Measurements from ENCODE around the gene ST3GAL3.

Gene ST3GAL3

DNA sequence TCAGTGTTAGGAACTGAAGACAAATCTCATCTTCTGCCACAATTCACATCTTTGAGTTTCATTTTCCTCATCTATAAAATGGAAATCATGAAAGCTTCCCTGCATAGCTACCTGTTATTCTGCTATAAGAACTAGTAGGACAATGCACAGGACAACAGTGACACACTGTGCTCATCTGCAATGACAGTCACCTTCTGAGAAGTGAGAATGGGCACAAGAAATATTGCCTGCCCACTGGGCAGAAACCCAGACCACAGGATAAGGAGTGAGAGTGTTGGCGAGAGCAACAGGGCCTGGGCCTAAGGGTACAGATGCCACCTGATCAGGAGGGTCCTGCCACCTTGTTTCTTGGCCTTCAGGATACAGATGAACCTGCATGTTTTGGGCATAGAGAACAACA, 203.0 kb downstream of the ST3GAL3 start:
- H3K36me3 Mint-ChIP-seq (ENCODE audit: low read depth), result no peaks in the 10 kb centered on the region
- DNase-seq (no peak), ATAC-seq (no peak)
- H3K27ac Mint-ChIP-seq, result no peak overlapping the region
- H3K4me1 Mint-ChIP-seq, result no peaks in the 10 kb centered on the region
- no peaks in the 10 kb centered on the region for H3K27me3 Mint-ChIP-seq
- no peak overlapping the region for H3K4me3 Mint-ChIP-seq
- H3K9me3 Mint-ChIP-seq, result no peaks in the 10 kb centered on the region

GRCh38 chr1:43912607-43913006, 205.3 kb downstream of the ST3GAL3 start:
- Mint-ChIP-seq H3K36me3 (ENCODE audit: low read depth) (no peaks in the 10 kb centered on the region), H3K27me3 (no peaks in the 10 kb centered on the region), H3K4me3 (no peak overlapping the region), H3K9me3 (no peaks in the 10 kb centered on the region), H3K27ac (no peak overlapping the region), H3K4me1 (no peaks in the 10 kb centered on the region)
- DNase-seq (no peak), ATAC-seq (no peak)

- Mint-ChIP-seq H3K27ac (no peak overlapping the region), H3K27me3 (no peaks in the 10 kb centered on the region), H3K4me1 (no peaks in the 10 kb centered on the region), H3K4me3 (no peak overlapping the region), H3K9me3 (no peaks in the 10 kb centered on the region), H3K36me3 (ENCODE audit: low read depth) (no peaks in the 10 kb centered on the region)
- ATAC-seq (no peak), DNase-seq (no peak)
These were observed 205.7 kb downstream of the ST3GAL3 start for GRCh38 chr1:43913051-43913501.

GRCh38 chr1:43913666-43914360, 206.5 kb downstream of the ST3GAL3 start:
- H3K4me3 Mint-ChIP-seq, result no peak overlapping the region
- H3K9me3 Mint-ChIP-seq, result no peaks in the 10 kb centered on the region
- H3K27me3 Mint-ChIP-seq, result no peaks in the 10 kb centered on the region
- no peak for ATAC-seq
- no peak overlapping the region for H3K27ac Mint-ChIP-seq
- H3K36me3 Mint-ChIP-seq (ENCODE audit: low read depth), result no peaks in the 10 kb centered on the region
- DNase-seq, result no peak
- no peaks in the 10 kb centered on the region for H3K4me1 Mint-ChIP-seq

GRCh38 chr1:43914576-43915525, 207.5 kb downstream of the ST3GAL3 start:
- Mint-ChIP-seq H3K4me1 (no peaks in the 10 kb centered on the region), H3K36me3 (ENCODE audit: low read depth) (no peaks in the 10 kb centered on the region), H3K27ac (no peak overlapping the region), H3K27me3 (no peaks in the 10 kb centered on the region), H3K9me3 (no peaks in the 10 kb centered on the region), H3K4me3 (no peak overlapping the region)
- DNase-seq (no peak), ATAC-seq (no peak)

DNA sequence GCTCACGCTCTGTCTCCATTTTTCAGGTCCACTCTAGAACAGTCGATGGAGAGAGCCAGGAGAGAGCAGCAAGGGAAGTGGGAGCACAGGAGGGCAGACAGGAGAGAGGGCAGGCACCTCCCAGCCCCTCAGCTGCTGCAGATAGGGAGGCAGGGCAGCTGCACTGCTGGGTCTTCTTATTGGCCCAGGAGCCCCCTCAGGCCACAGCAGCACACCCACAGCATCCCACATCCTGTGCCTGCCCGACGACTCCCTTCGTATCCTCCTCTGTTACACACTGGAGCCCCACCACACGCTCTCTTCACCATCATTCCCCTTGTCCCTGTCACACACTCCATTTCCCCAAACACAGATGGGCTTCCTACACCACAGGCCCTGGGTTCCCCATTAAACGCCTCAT, 212.6 kb downstream of the ST3GAL3 start:
- Mint-ChIP-seq H3K4me3 (no peak overlapping the region), H3K27ac (no peak overlapping the region), H3K9me3 (no peaks in the 10 kb centered on the region), H3K27me3 (no peaks in the 10 kb centered on the region), H3K36me3 (ENCODE audit: low read depth) (peaks cover 3% of the 10 kb centered on the region), H3K4me1 (peaks cover 3% of the 10 kb centered on the region)
- ATAC-seq (peak; percentile 49), DNase-seq (no peak)

- Mint-ChIP-seq H3K4me1 (peaks cover 3% of the 10 kb centered on the region), H3K27me3 (no peaks in the 10 kb centered on the region), H3K36me3 (ENCODE audit: low read depth) (peaks cover 7% of the 10 kb centered on the region), H3K4me3 (no peak overlapping the region), H3K9me3 (no peaks in the 10 kb centered on the region), H3K27ac (no peak overlapping the region)
- ATAC-seq (no peak), DNase-seq (no peak)
These were observed 213.7 kb downstream of the ST3GAL3 start for GRCh38 chr1:43921022-43921421.

DNA sequence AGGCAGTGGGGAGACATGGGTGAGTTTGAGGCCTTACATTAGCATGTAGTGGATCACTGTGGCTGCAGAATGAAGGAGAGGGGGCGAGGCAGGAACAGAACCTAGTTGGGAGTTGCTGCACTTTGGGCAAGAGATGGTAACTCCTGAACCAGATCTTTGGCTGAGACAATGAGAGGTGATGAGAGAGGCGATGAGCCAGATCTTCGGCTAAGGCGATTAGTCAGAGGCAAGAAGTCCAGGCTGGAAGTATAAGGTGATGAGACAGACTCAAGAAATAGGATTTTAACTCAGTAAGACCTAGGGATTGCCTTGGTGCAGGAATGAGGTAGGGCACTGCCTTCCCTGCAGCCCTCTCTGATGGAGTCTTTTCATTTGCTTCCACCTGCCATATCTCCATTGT, 217.2 kb downstream of the ST3GAL3 start:
- Mint-ChIP-seq H3K4me1 (peaks cover 4% of the 10 kb centered on the region), H3K36me3 (ENCODE audit: low read depth) (peaks cover 7% of the 10 kb centered on the region), H3K27me3 (no peaks in the 10 kb centered on the region), H3K27ac (no peak overlapping the region), H3K9me3 (no peaks in the 10 kb centered on the region), H3K4me3 (no peak overlapping the region)
- DNase-seq, result no peak
- ATAC-seq, result no peak

- Mint-ChIP-seq H3K27me3 (no peaks in the 10 kb centered on the region), H3K4me1 (peaks cover 4% of the 10 kb centered on the region), H3K4me3 (no peak overlapping the region), H3K36me3 (ENCODE audit: low read depth) (peaks cover 7% of the 10 kb centered on the region), H3K27ac (no peak overlapping the region), H3K9me3 (no peaks in the 10 kb centered on the region)
- ATAC-seq (no peak), DNase-seq (no peak)
These were observed 218.5 kb downstream of the ST3GAL3 start for GRCh38 chr1:43925846-43926245.

DNA sequence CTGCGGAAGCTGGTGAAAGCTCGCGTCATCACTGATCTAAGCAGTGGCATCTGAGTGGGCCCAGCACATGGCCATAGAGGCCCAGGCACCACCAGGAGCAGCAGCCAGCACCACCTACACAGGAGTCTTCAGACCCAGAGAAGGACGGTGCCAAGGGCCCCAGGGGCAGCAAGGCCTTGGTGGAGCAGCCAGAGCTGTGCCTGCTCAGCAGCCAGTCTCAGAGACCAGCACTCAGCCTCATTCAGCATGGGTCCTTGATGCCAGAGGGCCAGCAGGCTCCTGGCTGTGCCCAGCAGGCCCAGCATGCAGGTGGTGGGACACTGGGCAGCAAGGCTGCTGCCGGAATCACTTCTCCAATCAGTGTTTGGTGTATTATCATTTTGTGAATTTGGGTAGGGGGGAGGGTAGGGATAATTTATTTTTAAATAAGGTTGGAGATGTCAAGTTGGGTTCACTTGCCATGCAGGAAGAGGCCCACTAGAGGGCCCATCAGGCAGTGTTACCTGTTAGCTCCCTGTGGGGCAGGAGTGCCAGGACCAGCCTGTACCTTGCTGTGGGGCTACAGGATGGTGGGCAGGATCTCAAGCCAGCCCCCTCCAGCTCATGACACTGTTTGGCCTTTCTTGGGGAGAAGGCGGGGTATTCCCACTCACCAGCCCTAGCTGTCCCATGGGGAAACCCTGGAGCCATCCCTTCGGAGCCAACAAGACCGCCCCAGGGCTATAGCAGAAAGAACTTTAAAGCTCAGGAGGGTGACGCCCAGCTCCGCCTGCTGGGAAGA, 223.0 kb downstream of the ST3GAL3 start:
- Mint-ChIP-seq H3K4me1 (peaks cover 15% of the 10 kb centered on the region), H3K27ac (no peak overlapping the region), H3K9me3 (no peaks in the 10 kb centered on the region), H3K36me3 (ENCODE audit: low read depth) (peaks cover 4% of the 10 kb centered on the region), H3K4me3 (no peak overlapping the region), H3K27me3 (peaks cover 24% of the 10 kb centered on the region)
- ATAC-seq, result no peak
- DNase-seq, result no peak

DNA sequence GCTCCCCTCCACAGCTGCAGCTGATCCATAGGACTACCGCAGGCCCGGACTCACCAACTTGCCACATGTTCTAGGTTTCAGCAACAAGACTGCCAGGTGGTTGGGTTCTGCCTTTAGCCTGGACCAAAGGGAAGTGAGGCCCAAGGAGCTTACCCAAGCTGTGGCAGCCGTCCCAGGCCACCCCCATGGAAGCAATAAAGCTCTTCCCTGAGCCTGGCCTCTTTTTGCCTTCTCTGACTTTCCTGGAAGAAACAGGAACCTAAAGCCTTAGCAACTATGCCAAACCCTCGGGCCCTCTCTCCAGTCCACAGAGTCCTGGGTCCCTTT, 223.6 kb downstream of the ST3GAL3 start:
- no peak overlapping the region for H3K27ac Mint-ChIP-seq
- no peaks in the 10 kb centered on the region for H3K9me3 Mint-ChIP-seq
- H3K36me3 Mint-ChIP-seq (ENCODE audit: low read depth), result peaks cover 1% of the 10 kb centered on the region
- no peak for DNase-seq
- peaks cover 15% of the 10 kb centered on the region for H3K4me1 Mint-ChIP-seq
- no peak overlapping the region for H3K4me3 Mint-ChIP-seq
- H3K27me3 Mint-ChIP-seq, result peaks cover 27% of the 10 kb centered on the region
- no peak for ATAC-seq

DNA sequence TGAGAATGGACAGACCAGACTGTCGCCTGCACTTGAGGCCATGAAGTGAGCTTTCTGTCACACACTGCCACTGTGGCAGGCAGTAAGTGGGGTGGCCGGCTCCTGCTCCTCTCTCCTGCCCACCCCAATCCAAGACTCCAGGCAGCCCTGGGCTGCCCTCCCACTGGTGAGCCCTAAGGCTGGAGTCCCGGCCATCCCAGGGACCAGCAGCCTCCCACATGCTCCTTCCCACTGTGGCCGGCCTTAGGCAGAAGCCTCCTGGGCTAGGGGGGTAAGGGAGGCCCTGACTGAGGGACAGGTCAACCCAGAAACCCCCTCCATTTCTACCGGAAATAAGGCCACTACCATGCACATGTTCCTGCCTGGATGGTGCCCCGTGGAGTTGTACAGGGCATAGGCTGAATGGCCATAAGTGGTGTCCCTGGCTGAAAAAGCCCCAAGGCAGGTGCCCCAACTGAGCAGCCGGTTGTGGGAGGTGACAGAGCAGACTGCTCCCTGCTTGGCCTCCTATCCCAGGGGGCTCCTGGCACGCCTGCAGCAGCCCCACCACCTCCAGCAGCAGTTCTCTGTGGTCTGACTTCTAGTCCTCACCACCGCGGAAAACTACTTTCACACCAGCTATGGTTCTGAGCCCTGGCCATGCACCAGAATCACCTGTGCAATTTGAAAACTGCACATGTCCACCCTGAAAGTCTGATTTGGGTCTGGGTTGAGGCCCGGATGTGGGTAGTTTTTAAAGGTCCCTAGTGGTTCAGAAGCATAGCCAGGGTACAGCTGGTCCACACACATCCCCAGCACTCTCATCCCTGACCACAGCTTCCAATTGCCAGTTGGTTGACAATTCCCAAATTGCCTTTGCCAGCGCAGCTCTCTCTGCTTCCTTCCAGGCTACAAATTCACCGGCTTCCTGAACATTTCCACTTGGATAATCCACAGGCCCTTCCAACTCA, 224.7 kb downstream of the ST3GAL3 start:
- no peak for ATAC-seq
- peaks cover 17% of the 10 kb centered on the region for H3K4me1 Mint-ChIP-seq
- H3K27ac Mint-ChIP-seq, result no peak overlapping the region
- H3K4me3 Mint-ChIP-seq, result no peak overlapping the region
- H3K9me3 Mint-ChIP-seq, result no peaks in the 10 kb centered on the region
- H3K36me3 Mint-ChIP-seq (ENCODE audit: low read depth), result no peaks in the 10 kb centered on the region
- peaks cover 31% of the 10 kb centered on the region for H3K27me3 Mint-ChIP-seq
- DNase-seq, result no peak

GRCh38 chr1:43932786-43933385, 225.6 kb downstream of the ST3GAL3 start:
- Mint-ChIP-seq H3K27me3 (peaks cover 33% of the 10 kb centered on the region), H3K27ac (no peak overlapping the region), H3K9me3 (no peaks in the 10 kb centered on the region), H3K36me3 (ENCODE audit: low read depth) (no peaks in the 10 kb centered on the region), H3K4me3 (peak overlapping the region; percentile 23), H3K4me1 (peaks cover 17% of the 10 kb centered on the region)
- ATAC-seq (no peak), DNase-seq (no peak)
